Thyroid gland (tissue), 4 donors: ENCODE results near the gene CD300A.

ENCODE experiments used
- POLR2A ChIP-seq, 2 donors: fragments of 450-650 bp; IDR thresholded peaks; one replicate each; pipeline ENCODE4 v1.6.1; 2017; ENCODE audit warnings: antibody characterized with exemption in 2 of 2, mild to moderate bottlenecking in 2 of 2, moderate library complexity in 1 of 2
- TF ChIP-seq, protein P1 (sequence below), 6 experiments: fragments of 200-600 bp in 3 of 6; fragments of 450-650 bp in 3 of 6; sonication (generic) in 3 of 6; IDR thresholded peaks; one replicate each; pipeline ENCODE4 v1.5.1; 2016 to 2019; ENCODE audit warnings: antibody characterized with exemption in 6 of 6, mild to moderate bottlenecking in 2 of 6, inconsistent platforms in 1 of 6, moderate library complexity in 1 of 6

DNA sequence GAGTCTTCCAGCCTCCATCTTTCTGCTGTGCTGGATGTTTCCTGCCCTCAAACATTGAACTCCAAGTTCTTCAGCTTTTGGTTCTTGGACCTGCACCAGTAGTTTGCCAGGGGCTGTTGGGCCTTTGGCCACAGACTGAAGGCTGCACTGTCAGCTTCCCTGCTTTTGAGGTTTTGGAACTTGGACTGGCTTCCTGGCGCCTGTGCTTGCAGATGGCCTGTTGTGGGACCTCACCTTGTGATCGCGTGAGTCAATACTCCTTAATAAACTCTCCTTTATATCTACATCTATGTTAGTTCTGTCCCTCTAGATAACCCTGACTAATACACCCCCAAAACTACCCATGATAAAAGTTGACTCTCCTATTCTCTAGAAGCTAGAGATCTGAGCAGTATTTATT is 7.6 kb upstream of the CD300A start:
- TF ChIP-seq, protein P1, sequence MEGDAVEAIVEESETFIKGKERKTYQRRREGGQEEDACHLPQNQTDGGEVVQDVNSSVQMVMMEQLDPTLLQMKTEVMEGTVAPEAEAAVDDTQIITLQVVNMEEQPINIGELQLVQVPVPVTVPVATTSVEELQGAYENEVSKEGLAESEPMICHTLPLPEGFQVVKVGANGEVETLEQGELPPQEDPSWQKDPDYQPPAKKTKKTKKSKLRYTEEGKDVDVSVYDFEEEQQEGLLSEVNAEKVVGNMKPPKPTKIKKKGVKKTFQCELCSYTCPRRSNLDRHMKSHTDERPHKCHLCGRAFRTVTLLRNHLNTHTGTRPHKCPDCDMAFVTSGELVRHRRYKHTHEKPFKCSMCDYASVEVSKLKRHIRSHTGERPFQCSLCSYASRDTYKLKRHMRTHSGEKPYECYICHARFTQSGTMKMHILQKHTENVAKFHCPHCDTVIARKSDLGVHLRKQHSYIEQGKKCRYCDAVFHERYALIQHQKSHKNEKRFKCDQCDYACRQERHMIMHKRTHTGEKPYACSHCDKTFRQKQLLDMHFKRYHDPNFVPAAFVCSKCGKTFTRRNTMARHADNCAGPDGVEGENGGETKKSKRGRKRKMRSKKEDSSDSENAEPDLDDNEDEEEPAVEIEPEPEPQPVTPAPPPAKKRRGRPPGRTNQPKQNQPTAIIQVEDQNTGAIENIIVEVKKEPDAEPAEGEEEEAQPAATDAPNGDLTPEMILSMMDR (IDR thresholded peaks at IDR 0.05), result no peak
- TF ChIP-seq POLR2A (IDR thresholded peaks at IDR 0.05), result no peak
